ENCODE measurements around the gene SNX33. TPM values are rescaled to one million over a fixed set of nuclear protein-coding genes. Genes with fewer than 3 reads are reported as not detected.

The SNX33 gene, protein sequence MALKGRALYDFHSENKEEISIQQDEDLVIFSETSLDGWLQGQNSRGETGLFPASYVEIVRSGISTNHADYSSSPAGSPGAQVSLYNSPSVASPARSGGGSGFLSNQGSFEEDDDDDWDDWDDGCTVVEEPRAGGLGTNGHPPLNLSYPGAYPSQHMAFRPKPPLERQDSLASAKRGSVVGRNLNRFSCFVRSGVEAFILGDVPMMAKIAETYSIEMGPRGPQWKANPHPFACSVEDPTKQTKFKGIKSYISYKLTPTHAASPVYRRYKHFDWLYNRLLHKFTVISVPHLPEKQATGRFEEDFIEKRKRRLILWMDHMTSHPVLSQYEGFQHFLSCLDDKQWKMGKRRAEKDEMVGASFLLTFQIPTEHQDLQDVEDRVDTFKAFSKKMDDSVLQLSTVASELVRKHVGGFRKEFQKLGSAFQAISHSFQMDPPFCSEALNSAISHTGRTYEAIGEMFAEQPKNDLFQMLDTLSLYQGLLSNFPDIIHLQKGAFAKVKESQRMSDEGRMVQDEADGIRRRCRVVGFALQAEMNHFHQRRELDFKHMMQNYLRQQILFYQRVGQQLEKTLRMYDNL
- total RNA-seq = 4.0 and 4.5 TPM in 2 replicates

DNA sequence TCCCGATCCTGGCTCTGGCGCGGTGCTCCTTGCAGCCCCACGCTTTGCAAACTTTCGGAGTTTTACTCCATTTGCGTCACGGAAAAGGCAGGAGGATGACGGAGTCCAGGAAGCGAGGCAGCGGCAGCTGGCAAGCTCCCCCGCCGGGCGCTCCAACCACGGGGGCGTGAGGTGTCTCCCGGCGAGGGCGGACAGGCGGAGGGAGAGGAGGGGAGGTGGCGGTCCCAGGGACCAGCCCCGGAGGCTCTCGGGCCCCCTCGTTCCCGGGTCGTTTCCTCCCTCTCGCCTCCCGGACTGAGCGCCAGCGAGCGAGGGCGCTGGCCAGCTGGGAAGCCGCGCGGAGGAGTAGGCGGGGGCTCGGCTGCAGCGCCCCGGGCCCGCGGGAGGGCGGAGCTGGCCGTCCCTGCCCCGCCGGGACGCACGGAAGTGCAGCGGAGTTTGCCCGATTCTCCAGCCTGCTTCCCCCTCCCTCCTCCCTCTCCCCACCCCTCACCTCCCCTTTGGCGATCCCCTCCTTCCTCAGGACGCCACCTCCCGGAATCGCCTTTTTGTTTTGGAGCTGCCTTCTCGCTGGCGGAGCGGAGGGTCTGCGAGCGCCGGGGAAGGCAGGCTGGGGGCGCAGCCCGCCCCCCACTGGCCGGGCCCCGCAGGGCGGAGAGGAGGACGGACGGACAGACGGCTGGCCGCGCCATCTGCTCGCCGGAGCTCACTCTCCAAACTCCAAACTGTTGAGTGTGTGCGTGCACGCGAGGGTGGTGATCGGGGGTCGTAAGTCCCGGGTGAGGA is at the start of gene SNX33:
SNX33 (plus strand) TSS at position 543 of the 786 bp plus-strand sequence. CDS start 1,191 bp downstream, outside the sequence.

GRCh38 chr15:75625542-75626347 is 22.0 kb upstream of the SNX33 start, which contains the start of gene SNUPN:
Gene SNUPN (minus strand): TSS chr15:75625725. CDS start chr15:75621051, 4,674 bp downstream.

DNA sequence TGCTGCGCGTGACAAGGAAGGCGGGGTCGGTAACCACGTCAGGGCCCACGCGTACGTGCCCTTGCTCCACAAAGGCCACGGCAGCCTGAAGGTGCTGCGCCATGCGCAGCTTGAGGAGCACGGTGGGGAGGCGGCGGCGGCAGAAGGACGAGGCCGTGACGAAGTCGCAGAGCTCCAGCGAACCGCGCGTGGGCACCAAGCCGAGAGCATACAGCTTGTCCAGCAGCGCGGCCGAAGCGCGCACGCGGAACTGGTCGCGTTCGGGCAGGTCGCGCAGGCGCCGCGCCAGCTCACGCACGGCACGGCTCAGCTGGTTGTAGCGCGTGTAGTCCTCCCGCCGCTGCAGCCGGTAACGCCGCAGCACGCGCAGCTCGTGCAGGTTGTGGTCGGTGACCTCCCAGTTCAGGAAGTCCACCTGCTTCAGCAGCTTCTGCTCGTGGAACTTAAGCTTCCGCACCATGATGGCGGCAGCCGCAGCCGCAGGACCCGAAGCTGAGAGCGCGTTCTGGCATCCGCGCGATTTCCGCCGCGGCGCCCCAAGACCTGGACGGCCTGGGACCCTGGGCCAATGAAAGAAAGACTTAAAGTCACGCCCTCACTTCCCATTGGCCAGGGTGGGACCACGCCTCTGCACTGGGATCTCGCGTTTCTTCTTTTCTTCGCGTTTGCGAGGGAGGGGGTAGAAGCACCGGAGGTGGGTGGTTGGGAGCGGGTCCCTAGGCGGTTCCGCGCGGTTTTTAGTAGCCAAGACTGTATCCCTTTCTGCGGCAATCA is 7.8 kb upstream of the SNX33 start, which contains the start of gene IMP3:
IMP3 (minus strand) TSS at position 516 of the 774 bp plus-strand sequence; CDS start at position 460, 56 bp downstream.

Other genes starting within 250 kb of the SNX33 start
- gene SIN3A, start 196.2 kb upstream of the SNX33 start, total RNA-seq = 14.6 and 22.9 TPM in 2 replicates
- gene PTPN9, start 68.6 kb upstream of the SNX33 start, total RNA-seq = 15.3 and 15.7 TPM in 2 replicates
- gene SNUPN, start 22.2 kb upstream of the SNX33 start, total RNA-seq = 24.4 and 28.1 TPM in 2 replicates
- 96.5 and 103 TPM in 2 replicates for gene IMP3, start 7.7 kb upstream of the SNX33 start, total RNA-seq
- gene CSPG4, start 64.9 kb downstream of the SNX33 start, total RNA-seq = 0.32 and 1.2 TPM in 2 replicates
- 41.9 and 57.1 TPM in 2 replicates for gene UBE2Q2, start 195.5 kb downstream of the SNX33 start, total RNA-seq